ENCODE results near the gene LNX2.

Gene LNX2

GRCh38 chr13:27497563-27498230 is 122.6 kb downstream of the LNX2 start:
- no peak for DNase-seq

GRCh38 chr13:27496536-27497273 is 123.6 kb downstream of the LNX2 start:
- no peak for DNase-seq

GRCh38 chr13:27496006-27496405 is 124.3 kb downstream of the LNX2 start:
- no peak for DNase-seq

All from DMS79 (cell line).